ENCODE measurements around the gene PTPRE. TPM values are rescaled to one million over a fixed set of nuclear protein-coding genes. Genes with fewer than 3 reads are reported as not detected.
A peak's percentile ranks its signal among the peaks of the same experiment; 100 is the strongest.

The PTPRE gene
- total and polyA plus RNA-seq, 8 donors = 1.0 to 7.1 (median 2.1) TPM

- DNase-seq (no peak), FAIRE-seq (no peak), ATAC-seq (no peak)
- 72 to 90% methylated on average over 6 of the region's 6 CpGs for WGBS, 2 donors
- Histone ChIP-seq H3K27ac (no peak overlapping the region), H3K4me3 (no peak overlapping the region), H3K36me3 (no peaks in the 10 kb centered on the region), H3K27me3 (no peaks in the 10 kb centered on the region), H3K9me3 (no peaks in the 10 kb centered on the region), H3K4me1 (no peaks in the 10 kb centered on the region)
- TF ChIP-seq CTCF (IDR thresholded peaks at IDR 0.05) = no peak
- intact Hi-C loops (cut with DNase I) = no loop called here
These were observed 34.1 kb downstream of the PTPRE start for GRCh38 chr10:127940866-127941640.

GRCh38 chr10:127942811-127943210 lies 35.9 kb downstream of the PTPRE start:
- TF ChIP-seq CTCF (IDR thresholded peaks at IDR 0.05) = no peak
- Histone ChIP-seq H3K4me1 (no peaks in the 10 kb centered on the region), H3K36me3 (no peaks in the 10 kb centered on the region), H3K27ac (no peak overlapping the region), H3K9me3 (no peaks in the 10 kb centered on the region), H3K27me3 (no peaks in the 10 kb centered on the region), H3K4me3 (no peak overlapping the region)
- 33 to 41% methylated on average over 7 of the region's 7 CpGs for WGBS, 2 donors
- DNase-seq = no peak
- no peak for FAIRE-seq
- no peak for ATAC-seq
- intact Hi-C loops (cut with DNase I) = no loop called here

- Histone ChIP-seq H3K36me3 (no peaks in the 10 kb centered on the region), H3K4me3 (no peak overlapping the region), H3K4me1 (no peaks in the 10 kb centered on the region), H3K9me3 (no peaks in the 10 kb centered on the region), H3K27ac (no peak overlapping the region), H3K27me3 (no peaks in the 10 kb centered on the region)
- no peak for TF ChIP-seq CTCF (IDR thresholded peaks at IDR 0.05)
- DNase-seq = no peak
- no peak for FAIRE-seq
- ATAC-seq = no peak
- 64 to 72% methylated on average over 10 of the region's 10 CpGs for WGBS, 2 donors
- intact Hi-C loops (cut with DNase I) = no loop called here
These were observed 36.5 kb downstream of the PTPRE start for GRCh38 chr10:127943336-127943910.

GRCh38 chr10:127944256-127944655 lies 37.4 kb downstream of the PTPRE start:
- H3K9me3 ChIP-seq = no peaks in the 10 kb centered on the region
- H3K27me3 ChIP-seq = no peaks in the 10 kb centered on the region
- DNase-seq (no peak), FAIRE-seq (no peak), ATAC-seq (no peak)
- no peaks in the 10 kb centered on the region for H3K36me3 ChIP-seq
- WGBS, 2 donors = 73 to 83% methylated on average over 2 of the region's 2 CpGs
- no peak overlapping the region for H3K4me3 ChIP-seq
- no peaks in the 10 kb centered on the region for H3K4me1 ChIP-seq
- H3K27ac ChIP-seq = no peak overlapping the region
- no peak for TF ChIP-seq CTCF (IDR thresholded peaks at IDR 0.05)
- intact Hi-C loops (cut with DNase I) = no loop called here

- Histone ChIP-seq H3K36me3 (no peaks in the 10 kb centered on the region), H3K27ac (no peak overlapping the region), H3K4me3 (no peak overlapping the region), H3K4me1 (no peaks in the 10 kb centered on the region), H3K9me3 (no peaks in the 10 kb centered on the region), H3K27me3 (no peaks in the 10 kb centered on the region)
- peak in 1 of 6 donors; percentile 44 for DNase-seq
- peak in 3 of 4 donors; percentile 27 to 59 (median 45) for ATAC-seq
- no peak for FAIRE-seq
- intact Hi-C loops (cut with DNase I) = no loop called here
- 78 to 81% methylated on average over 2 of the region's 2 CpGs for WGBS, 2 donors
- no peak for TF ChIP-seq CTCF (IDR thresholded peaks at IDR 0.05)
These were observed 38.4 kb downstream of the PTPRE start for GRCh38 chr10:127945341-127945758.

Measured in pancreas (tissue), 10 donors.